ENCODE data around the gene OR2T3.
"Not testable (repeated sequence)": the region's sequence is repeated elsewhere in the genome, so short reads cannot be mapped to it uniquely, and the experiment has no call there.

OR2T3 gene

GRCh38 chr1:248473051-248473450 is at the start of gene OR2T3:
Gene OR2T3, plus strand, starts transcription at chr1:248473351. Its CDS starts 0 bp downstream, at chr1:248473351.
- H2AFZ ChIP-seq (ENCODE audit: low read depth, low read length, severe bottlenecking); H4K20me1 ChIP-seq (ENCODE audit: low read depth, low read length); H3K4me2 ChIP-seq (ENCODE audit: low read depth, low read length, poor library complexity, severe bottlenecking): not testable (repeated sequence)

GRCh38 chr1:248427526-248428191 is 45.5 kb upstream of the OR2T3 start:
- not testable (repeated sequence) for H3K9me2 ChIP-seq (replicated peaks; ENCODE audit: insufficient read depth, low read length); H3K36me3 ChIP-seq (ENCODE audit: low read length); H4K20me1 ChIP-seq (ENCODE audit: low read depth, low read length); H3K79me2 ChIP-seq (ENCODE audit: insufficient read depth, low read length); H3F3A ChIP-seq (ENCODE audit: insufficient read depth); H3K9me3 ChIP-seq (ENCODE audit: insufficient read depth, low read length); H2AFZ ChIP-seq (ENCODE audit: low read depth, low read length, severe bottlenecking); H3K27me3 ChIP-seq (ENCODE audit: low read length); H3K4me3 ChIP-seq (ENCODE audit: insufficient read depth, low read length, poor library complexity, severe bottlenecking); H3K27ac ChIP-seq (ENCODE audit: low read depth, low read length); H3K9ac ChIP-seq (ENCODE audit: low read length); H3K4me2 ChIP-seq (ENCODE audit: low read depth, low read length, poor library complexity, severe bottlenecking)

More at GRCh38 chr1:248473051-248473450, at the start of gene OR2T3:
- not testable (repeated sequence) for H3K36me3 ChIP-seq (ENCODE audit: low read length); H3K9me3 ChIP-seq (ENCODE audit: insufficient read depth, low read length); H3K4me3 ChIP-seq (ENCODE audit: insufficient read depth, low read length, poor library complexity, severe bottlenecking); H3F3A ChIP-seq (ENCODE audit: insufficient read depth); H3K9ac ChIP-seq (ENCODE audit: low read length); H3K27ac ChIP-seq (ENCODE audit: low read depth, low read length); H3K9me2 ChIP-seq (replicated peaks; ENCODE audit: insufficient read depth, low read length); H3K27me3 ChIP-seq (ENCODE audit: low read length); H3K79me2 ChIP-seq (ENCODE audit: insufficient read depth, low read length)

- not testable (repeated sequence) for H4K20me1 ChIP-seq (ENCODE audit: low read depth, low read length); H3K9me3 ChIP-seq (ENCODE audit: insufficient read depth, low read length); H2AFZ ChIP-seq (ENCODE audit: low read depth, low read length, severe bottlenecking); H3F3A ChIP-seq (ENCODE audit: insufficient read depth); H3K27me3 ChIP-seq (ENCODE audit: low read length); H3K9me2 ChIP-seq (replicated peaks; ENCODE audit: insufficient read depth, low read length); H3K27ac ChIP-seq (ENCODE audit: low read depth, low read length); H3K36me3 ChIP-seq (ENCODE audit: low read length); H3K4me3 ChIP-seq (ENCODE audit: insufficient read depth, low read length, poor library complexity, severe bottlenecking); H3K9ac ChIP-seq (ENCODE audit: low read length); H3K79me2 ChIP-seq (ENCODE audit: insufficient read depth, low read length); H3K4me2 ChIP-seq (ENCODE audit: low read depth, low read length, poor library complexity, severe bottlenecking)
These were observed 45.0 kb upstream of the OR2T3 start for GRCh38 chr1:248428192-248428533.

- H3K4me2 ChIP-seq (ENCODE audit: low read depth, low read length, poor library complexity, severe bottlenecking); H3K4me3 ChIP-seq (ENCODE audit: insufficient read depth, low read length, poor library complexity, severe bottlenecking); H3K9me2 ChIP-seq (replicated peaks; ENCODE audit: insufficient read depth, low read length): not testable (repeated sequence)
These were observed 41.5 kb upstream of the OR2T3 start for GRCh38 chr1:248431683-248432082.

GRCh38 chr1:248432201-248432600 is 41.0 kb upstream of the OR2T3 start:
- H3F3A ChIP-seq (ENCODE audit: insufficient read depth); H3K4me3 ChIP-seq (ENCODE audit: insufficient read depth, low read length, poor library complexity, severe bottlenecking); H3K79me2 ChIP-seq (ENCODE audit: insufficient read depth, low read length); H3K9me3 ChIP-seq (ENCODE audit: insufficient read depth, low read length); H3K27ac ChIP-seq (ENCODE audit: low read depth, low read length); H3K4me2 ChIP-seq (ENCODE audit: low read depth, low read length, poor library complexity, severe bottlenecking); H3K9me2 ChIP-seq (replicated peaks; ENCODE audit: insufficient read depth, low read length); H2AFZ ChIP-seq (ENCODE audit: low read depth, low read length, severe bottlenecking); H3K9ac ChIP-seq (ENCODE audit: low read length); H4K20me1 ChIP-seq (ENCODE audit: low read depth, low read length); H3K27me3 ChIP-seq (ENCODE audit: low read length); H3K36me3 ChIP-seq (ENCODE audit: low read length): not testable (repeated sequence)

More at GRCh38 chr1:248431683-248432082, 41.5 kb upstream of the OR2T3 start:
- H3K79me2 ChIP-seq (ENCODE audit: insufficient read depth, low read length); H3K27ac ChIP-seq (ENCODE audit: low read depth, low read length); H4K20me1 ChIP-seq (ENCODE audit: low read depth, low read length); H3K36me3 ChIP-seq (ENCODE audit: low read length); H3F3A ChIP-seq (ENCODE audit: insufficient read depth); H2AFZ ChIP-seq (ENCODE audit: low read depth, low read length, severe bottlenecking); H3K9ac ChIP-seq (ENCODE audit: low read length); H3K9me3 ChIP-seq (ENCODE audit: insufficient read depth, low read length); H3K27me3 ChIP-seq (ENCODE audit: low read length): not testable (repeated sequence)

GRCh38 chr1:248433811-248434415 is 39.2 kb upstream of the OR2T3 start:
- H3K9me3 ChIP-seq (ENCODE audit: insufficient read depth, low read length); H2AFZ ChIP-seq (ENCODE audit: low read depth, low read length, severe bottlenecking); H3K4me3 ChIP-seq (ENCODE audit: insufficient read depth, low read length, poor library complexity, severe bottlenecking); H3K9me2 ChIP-seq (replicated peaks; ENCODE audit: insufficient read depth, low read length); H3K27me3 ChIP-seq (ENCODE audit: low read length); H3K9ac ChIP-seq (ENCODE audit: low read length); H4K20me1 ChIP-seq (ENCODE audit: low read depth, low read length); H3K4me2 ChIP-seq (ENCODE audit: low read depth, low read length, poor library complexity, severe bottlenecking); H3F3A ChIP-seq (ENCODE audit: insufficient read depth); H3K36me3 ChIP-seq (ENCODE audit: low read length); H3K79me2 ChIP-seq (ENCODE audit: insufficient read depth, low read length); H3K27ac ChIP-seq (ENCODE audit: low read depth, low read length): not testable (repeated sequence)

- H3K36me3 ChIP-seq (ENCODE audit: low read length); H4K20me1 ChIP-seq (ENCODE audit: low read depth, low read length); H3K27me3 ChIP-seq (ENCODE audit: low read length): not testable (repeated sequence)
These were observed 38.2 kb upstream of the OR2T3 start for GRCh38 chr1:248434913-248435312.

GRCh38 chr1:248436303-248436702 is 36.8 kb upstream of the OR2T3 start:
- not testable (repeated sequence) for H3F3A ChIP-seq (ENCODE audit: insufficient read depth); H3K9me3 ChIP-seq (ENCODE audit: insufficient read depth, low read length); H4K20me1 ChIP-seq (ENCODE audit: low read depth, low read length); H3K27ac ChIP-seq (ENCODE audit: low read depth, low read length); H3K27me3 ChIP-seq (ENCODE audit: low read length); H3K4me2 ChIP-seq (ENCODE audit: low read depth, low read length, poor library complexity, severe bottlenecking); H3K9me2 ChIP-seq (replicated peaks; ENCODE audit: insufficient read depth, low read length); H3K79me2 ChIP-seq (ENCODE audit: insufficient read depth, low read length); H2AFZ ChIP-seq (ENCODE audit: low read depth, low read length, severe bottlenecking); H3K9ac ChIP-seq (ENCODE audit: low read length); H3K36me3 ChIP-seq (ENCODE audit: low read length); H3K4me3 ChIP-seq (ENCODE audit: insufficient read depth, low read length, poor library complexity, severe bottlenecking)

More at GRCh38 chr1:248434913-248435312, 38.2 kb upstream of the OR2T3 start:
- not testable (repeated sequence) for H3K4me3 ChIP-seq (ENCODE audit: insufficient read depth, low read length, poor library complexity, severe bottlenecking); H3K9ac ChIP-seq (ENCODE audit: low read length); H2AFZ ChIP-seq (ENCODE audit: low read depth, low read length, severe bottlenecking); H3K4me2 ChIP-seq (ENCODE audit: low read depth, low read length, poor library complexity, severe bottlenecking); H3F3A ChIP-seq (ENCODE audit: insufficient read depth); H3K9me3 ChIP-seq (ENCODE audit: insufficient read depth, low read length); H3K27ac ChIP-seq (ENCODE audit: low read depth, low read length); H3K9me2 ChIP-seq (replicated peaks; ENCODE audit: insufficient read depth, low read length); H3K79me2 ChIP-seq (ENCODE audit: insufficient read depth, low read length)

Data from SU-DHL-6 (cell line).